Measurements from ENCODE around the gene SKIL. TPM values are rescaled to one million over a fixed set of nuclear protein-coding genes. Genes with fewer than 3 reads are reported as not detected.

SKIL gene
- total and polyA plus RNA-seq, 12 donors: 8.7 to 52.1 (median 42.0) TPM

GRCh38 chr3:170442947-170443346 lies 85.4 kb downstream of the SKIL start:
- TF ChIP-seq POLR2A (IDR thresholded peaks at IDR 0.05): no peak
- TF ChIP-seq CTCF (IDR thresholded peaks at IDR 0.05): no peak
- H3K27me3 ChIP-seq: no peaks in the 10 kb centered on the region
- H3K36me3 ChIP-seq (replicated peaks in 1 of 2): no peaks in the 10 kb centered on the region
- DNase-seq: no peak
- no peaks in the 10 kb centered on the region for H3K9me3 ChIP-seq (replicated peaks in 1 of 3)
- intact Hi-C loops (cut with DNase I): no loop called here
- H3K27ac ChIP-seq: no peak overlapping the region
- no peaks in the 10 kb centered on the region for H3K4me1 ChIP-seq (replicated peaks in 1 of 2)
- H3K4me3 ChIP-seq: no peak overlapping the region

- Histone ChIP-seq H3K27ac (no peak overlapping the region), H3K36me3 (replicated peaks in 1 of 2) (no peaks in the 10 kb centered on the region), H3K9me3 (replicated peaks in 1 of 3) (no peaks in the 10 kb centered on the region), H3K4me1 (replicated peaks in 1 of 2) (no peaks in the 10 kb centered on the region), H3K4me3 (no peak overlapping the region), H3K27me3 (no peaks in the 10 kb centered on the region)
- no peak for DNase-seq
- intact Hi-C loops (cut with DNase I): no loop called here
- TF ChIP-seq POLR2A (IDR thresholded peaks at IDR 0.05) (no peak), CTCF (IDR thresholded peaks at IDR 0.05) (no peak)
Measured at GRCh38 chr3:170443457-170443856, 85.9 kb downstream of the SKIL start.

Small RNA genes within 50 kb of the gene (microRNA-seq; reads per million reads assigned to microRNA genes)
- 0 reads per million in 3 donors for gene MIR6828

Other genes starting within 250 kb of the SKIL start
- 100 to 1,000 TPM in 1 of 9 donors, 10 to 100 TPM in 8; 26.3 to 112 (median 56.1) TPM for gene PHC3, start 176.0 kb upstream of the SKIL start, total RNA-seq
- 10 to 100 TPM in 2 of 3 donors, 1 to 10 TPM in 1; 4.4 to 32.0 (median 15.8) TPM for gene PHC3, start 176.0 kb upstream of the SKIL start, polyA plus RNA-seq
- 10 to 100 TPM in 8 of 9 donors, 1 to 10 TPM in 1; 6.2 to 29.2 (median 16.3) TPM for gene PRKCI, start 135.3 kb upstream of the SKIL start, total RNA-seq
- gene PRKCI, start 135.3 kb upstream of the SKIL start, polyA plus RNA-seq: 10 to 100 TPM in 1 of 3 donors, 1 to 10 TPM in 2; 4.8 to 10.9 (median 5.8) TPM
- gene CLDN11, start 61.2 kb downstream of the SKIL start, total RNA-seq: 10 to 100 TPM in 5 of 9 donors, 1 to 10 TPM in 4; 3.8 to 24.3 (median 11.0) TPM
- 1 to 10 TPM; 5.7 to 7.8 (median 6.4) TPM for gene CLDN11, start 61.2 kb downstream of the SKIL start, polyA plus RNA-seq
- gene SLC7A14, start 228.4 kb downstream of the SKIL start, total RNA-seq: 1 to 10 TPM in 4 of 9 donors, under 1 TPM in 4, not detected in 1; 0.03 to 3.8 (median 0.56) TPM
- 1 to 10 TPM in 1 of 3 donors, under 1 TPM in 2; 0.24 to 1.6 (median 0.48) TPM for gene SLC7A14, start 228.4 kb downstream of the SKIL start, polyA plus RNA-seq

All from adrenal gland (tissue), 12 donors.